Brain microvascular endothelial cell (primary cell): Measurements from ENCODE around the gene ODF2L.

Experiments
- DNase-seq: peaks from one replicate; pipeline ENCODE4 v3.0.0-alpha.2; 2020
- H3K27ac ChIP-seq: fragments of 250-450 bp; sonication (Bioruptor Pico); 2 replicates; pipeline ENCODE4 v1.5.1; 2020; ENCODE audit warnings: mild to moderate bottlenecking, moderate library complexity
- H3K27me3 ChIP-seq: fragments of 250-450 bp; sonication (Bioruptor Pico); replicated peaks from 2 replicates; pipeline ENCODE4 v1.5.1; 2020; ENCODE audit warnings: mild to moderate bottlenecking
- H3K36me3 ChIP-seq: fragments of 250-450 bp; sonication (Bioruptor Pico); replicated peaks from 2 replicates; pipeline ENCODE4 v1.5.1; 2020; ENCODE audit warnings: mild to moderate bottlenecking
- H3K4me3 ChIP-seq: 2 replicates; pipeline ENCODE4 v1.5.1; 2011; ENCODE audit warnings: low read depth, mild to moderate bottlenecking, control low read depth, low read length, moderate library complexity
- in situ Hi-C: cut with HindIII; loops from 2 replicates; pipeline ENCODE4 v1.10.0; 2017; ENCODE audit warnings: low sequenced_read_pairs, low pct_ligation_motif_present
- TF ChIP-seq, protein P1 (sequence below): IDR thresholded peaks from 2 replicates; pipeline ENCODE4 v1.5.1; 2011; ENCODE audit warnings: low read depth, mild to moderate bottlenecking, moderate library complexity, low read length, control low read depth, inconsistent platforms; ENCODE audit errors: missing control alignments

ODF2L gene

DNA sequence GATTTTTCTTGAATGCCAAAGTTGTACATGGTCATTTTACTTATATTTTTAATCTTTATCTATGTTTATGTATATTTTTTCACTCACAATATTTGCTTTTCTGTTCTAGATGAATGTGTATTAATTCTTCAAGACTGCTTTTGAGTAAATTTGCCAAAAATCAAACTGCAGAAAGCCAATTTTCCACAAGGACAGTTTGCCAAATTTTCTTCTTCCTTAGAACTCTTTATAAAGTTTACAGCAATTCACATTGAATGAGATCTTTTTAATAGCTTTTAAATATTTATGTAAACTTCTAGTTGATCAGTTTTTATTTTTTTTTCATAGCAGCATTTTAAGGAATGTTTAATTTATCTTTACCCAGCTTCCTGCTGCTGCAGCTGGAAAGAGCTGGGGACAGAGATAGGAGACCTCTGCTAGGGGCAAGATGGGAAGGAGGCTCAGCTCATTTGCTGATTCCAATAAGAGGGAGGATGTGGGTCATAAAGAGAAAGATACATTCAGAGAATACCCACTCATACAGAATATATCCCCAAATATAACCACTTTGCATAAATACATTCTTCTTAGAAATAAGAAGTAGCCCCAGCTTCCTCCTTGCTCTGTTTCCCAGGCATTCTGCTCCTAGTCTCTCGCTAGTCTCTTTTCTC is 93.0 kb downstream of the ODF2L start:
- no peak overlapping the region for H3K27ac ChIP-seq
- no peak for DNase-seq
- no peak overlapping the region for H3K4me3 ChIP-seq
- H3K27me3 ChIP-seq, result no peaks in the 10 kb centered on the region
- no peaks in the 10 kb centered on the region for H3K36me3 ChIP-seq
- TF ChIP-seq, protein P1, sequence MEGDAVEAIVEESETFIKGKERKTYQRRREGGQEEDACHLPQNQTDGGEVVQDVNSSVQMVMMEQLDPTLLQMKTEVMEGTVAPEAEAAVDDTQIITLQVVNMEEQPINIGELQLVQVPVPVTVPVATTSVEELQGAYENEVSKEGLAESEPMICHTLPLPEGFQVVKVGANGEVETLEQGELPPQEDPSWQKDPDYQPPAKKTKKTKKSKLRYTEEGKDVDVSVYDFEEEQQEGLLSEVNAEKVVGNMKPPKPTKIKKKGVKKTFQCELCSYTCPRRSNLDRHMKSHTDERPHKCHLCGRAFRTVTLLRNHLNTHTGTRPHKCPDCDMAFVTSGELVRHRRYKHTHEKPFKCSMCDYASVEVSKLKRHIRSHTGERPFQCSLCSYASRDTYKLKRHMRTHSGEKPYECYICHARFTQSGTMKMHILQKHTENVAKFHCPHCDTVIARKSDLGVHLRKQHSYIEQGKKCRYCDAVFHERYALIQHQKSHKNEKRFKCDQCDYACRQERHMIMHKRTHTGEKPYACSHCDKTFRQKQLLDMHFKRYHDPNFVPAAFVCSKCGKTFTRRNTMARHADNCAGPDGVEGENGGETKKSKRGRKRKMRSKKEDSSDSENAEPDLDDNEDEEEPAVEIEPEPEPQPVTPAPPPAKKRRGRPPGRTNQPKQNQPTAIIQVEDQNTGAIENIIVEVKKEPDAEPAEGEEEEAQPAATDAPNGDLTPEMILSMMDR, result no peak
- in situ Hi-C loops, result no loop called here
